CD4-positive, alpha-beta T cell treated with Interleukin-15 for 1 hour (primary cell): Measurements from ENCODE around the gene APMAP.

Source experiments
- DNase-seq: peaks from one replicate; pipeline ENCODE4 v3.0.0-alpha.2; 2020

APMAP gene

DNA sequence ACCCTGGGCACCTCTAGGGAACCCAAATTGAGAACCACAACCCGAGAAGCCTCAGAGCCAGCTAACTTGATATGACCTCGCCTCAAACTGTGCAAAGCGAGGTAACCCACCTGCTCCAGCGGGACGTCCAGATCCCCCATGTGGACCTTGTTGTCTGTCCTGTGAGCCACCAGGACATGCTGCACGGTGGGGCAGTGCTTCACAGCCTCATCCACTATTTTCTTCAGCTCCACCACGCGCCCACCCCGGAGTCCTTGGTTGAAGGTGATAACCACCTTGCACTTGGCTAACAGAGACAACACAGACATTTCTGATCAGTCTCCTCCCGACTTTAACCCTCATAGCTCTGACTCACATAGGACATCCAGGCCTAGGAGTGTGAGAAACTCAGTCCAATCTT, 30.8 kb upstream of the APMAP start:
- peak; percentile 2 for DNase-seq

DNA sequence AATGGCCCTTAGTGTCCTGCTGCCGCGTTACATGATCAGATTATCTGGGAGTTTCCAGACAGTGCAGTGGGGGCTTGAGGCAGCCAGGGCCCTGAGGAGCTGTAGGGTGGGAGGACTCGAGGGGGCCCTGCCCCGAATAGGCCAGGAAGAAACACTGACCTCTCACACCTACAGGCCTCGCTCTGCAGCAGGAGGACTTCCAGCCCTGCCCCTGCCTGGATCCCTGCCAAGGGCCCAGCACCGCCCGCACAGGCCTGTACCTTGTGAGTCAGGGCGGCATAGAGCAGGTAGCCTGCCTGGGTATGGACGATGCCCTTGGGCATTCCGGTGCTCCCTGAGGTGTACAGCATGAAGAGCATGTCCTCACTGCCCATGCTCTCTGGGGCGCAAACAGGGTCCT, 30.1 kb upstream of the APMAP start:
- peak; percentile 4 for DNase-seq

DNA sequence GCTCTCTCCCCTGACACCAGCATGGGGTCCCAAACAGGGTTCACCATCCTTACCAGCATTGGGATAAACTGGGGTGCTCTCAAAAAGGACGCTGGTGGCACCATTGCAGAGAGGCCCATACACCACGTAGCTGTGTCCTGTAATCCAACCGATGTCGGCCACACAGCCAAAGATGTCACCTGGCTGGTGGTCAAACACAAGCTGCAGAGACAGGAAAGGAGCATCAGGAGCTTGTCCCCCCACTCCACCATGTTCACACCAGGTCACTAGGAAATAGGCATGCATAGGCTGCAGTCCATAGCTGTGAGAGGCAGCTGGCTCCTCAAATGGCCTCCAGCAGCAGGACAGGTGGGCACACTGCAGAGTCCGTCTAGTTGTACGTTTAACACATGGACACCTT, 28.8 kb upstream of the APMAP start:
- peak; percentile 12 for DNase-seq

DNA sequence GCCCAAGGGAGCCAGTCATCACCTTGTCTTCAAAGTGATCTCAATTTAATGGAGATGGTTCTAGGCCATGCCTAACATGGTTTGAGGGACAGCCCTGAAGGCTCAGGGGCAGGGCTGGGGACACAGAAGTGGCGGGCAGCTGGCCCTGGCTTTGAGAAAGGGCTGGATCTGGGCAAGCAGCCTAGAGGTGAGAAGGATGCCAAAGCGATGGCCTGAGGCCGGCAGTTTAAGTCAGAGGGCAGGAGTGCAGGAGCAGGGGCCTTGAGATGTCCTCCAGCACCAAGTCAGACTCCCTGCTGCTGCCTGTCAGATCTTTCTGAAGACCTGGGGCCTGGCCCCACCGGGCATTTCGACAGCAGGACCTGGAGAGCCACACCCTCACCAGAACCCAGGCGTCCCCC, 28.4 kb upstream of the APMAP start:
- peak; percentile 13 for DNase-seq

DNA sequence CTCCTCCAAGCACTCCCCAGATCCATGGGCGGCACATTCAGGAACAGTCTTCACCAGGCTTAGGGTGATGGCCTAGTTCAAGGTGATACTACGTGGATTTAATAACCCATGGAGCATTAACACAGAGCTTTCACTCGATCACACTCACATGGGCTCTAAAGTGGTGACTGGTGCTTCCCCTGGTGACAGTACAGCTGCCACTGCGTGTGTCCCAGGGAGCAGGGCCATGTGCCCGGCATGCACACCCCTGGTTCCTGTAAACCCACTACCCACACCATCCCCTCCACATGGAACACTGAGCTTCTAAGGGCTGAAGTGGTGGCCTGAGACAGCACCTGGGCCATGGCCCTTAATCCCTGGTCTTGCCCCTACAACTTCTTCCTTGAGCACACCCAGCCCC, 27.8 kb upstream of the APMAP start:
- peak; percentile 9 for DNase-seq

DNA sequence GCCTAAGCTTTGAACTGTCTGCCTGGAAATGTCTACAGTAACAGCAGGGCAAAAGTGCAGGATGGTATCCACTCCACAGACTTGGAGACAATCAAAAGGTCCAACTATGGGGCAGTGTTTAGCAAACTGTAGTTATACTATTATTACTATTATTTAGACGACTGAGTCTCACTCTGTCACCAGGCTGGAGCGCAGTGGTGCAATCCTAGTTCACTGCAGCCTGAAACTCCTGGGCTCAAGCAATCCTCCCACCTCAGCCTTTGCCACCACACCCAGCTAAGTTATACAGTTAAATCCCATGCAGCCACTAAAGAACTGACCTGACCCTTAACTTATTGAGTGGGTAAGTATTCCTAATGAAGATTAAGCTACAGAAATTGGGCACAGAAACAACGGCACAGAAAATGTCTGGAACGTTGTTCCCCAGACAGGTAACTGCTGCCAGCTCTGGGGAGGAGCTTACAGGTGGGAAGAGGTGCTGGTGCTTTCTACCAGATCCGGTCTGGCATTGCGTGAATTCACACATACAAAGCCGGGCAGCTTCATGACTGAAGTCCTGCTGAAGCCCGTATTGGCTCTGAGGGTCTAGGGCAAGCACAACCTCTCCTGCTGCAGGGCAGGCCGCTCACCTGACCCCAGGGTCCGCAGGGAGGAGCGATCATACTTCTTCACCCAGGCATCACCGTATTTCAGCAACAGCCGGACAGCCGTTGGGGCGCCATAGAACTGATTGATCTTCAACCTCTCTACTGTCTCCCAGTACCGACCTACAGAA, 27.0 kb upstream of the APMAP start:
- DNase-seq, result peak; percentile 13

DNA sequence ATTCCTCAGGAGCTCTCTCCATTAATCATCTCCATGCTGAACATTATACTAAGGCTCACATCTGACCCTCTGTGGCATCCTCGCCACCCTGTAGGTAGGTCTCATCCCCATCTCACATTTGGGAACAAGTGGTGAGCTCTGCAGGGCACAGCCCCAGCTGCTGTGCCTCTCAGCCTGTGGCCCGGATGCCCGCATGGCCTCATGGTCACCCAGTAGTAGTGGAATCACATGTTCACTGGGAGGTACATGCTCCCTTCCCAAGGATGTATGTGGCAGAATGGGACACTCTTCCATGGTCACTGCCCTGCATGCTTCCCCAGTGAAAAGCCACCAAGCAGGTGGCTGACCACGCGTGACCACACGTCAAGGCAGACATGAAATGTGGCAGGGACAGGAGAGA, 26.3 kb upstream of the APMAP start:
- DNase-seq, result peak; percentile 1

DNA sequence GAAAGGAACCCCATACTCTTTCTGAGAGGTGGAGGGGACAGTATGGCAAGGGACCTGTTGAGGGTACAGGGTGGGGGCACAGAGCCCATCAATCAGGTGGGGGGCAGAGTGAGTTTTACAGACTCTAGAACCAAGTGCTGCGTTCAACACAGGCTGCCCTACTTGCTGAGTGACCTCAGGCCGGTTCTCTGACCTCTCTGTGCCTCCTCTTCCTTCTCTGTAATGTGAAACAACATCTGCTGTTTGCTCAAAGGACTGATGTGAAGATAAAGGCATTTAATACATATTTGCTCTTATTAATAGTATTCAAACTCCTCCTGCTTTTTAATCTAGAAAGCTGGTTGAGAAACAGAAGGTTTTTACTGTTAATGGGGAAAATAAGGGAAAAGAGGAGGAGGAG, 25.9 kb upstream of the APMAP start:
- DNase-seq, result no peak

DNA sequence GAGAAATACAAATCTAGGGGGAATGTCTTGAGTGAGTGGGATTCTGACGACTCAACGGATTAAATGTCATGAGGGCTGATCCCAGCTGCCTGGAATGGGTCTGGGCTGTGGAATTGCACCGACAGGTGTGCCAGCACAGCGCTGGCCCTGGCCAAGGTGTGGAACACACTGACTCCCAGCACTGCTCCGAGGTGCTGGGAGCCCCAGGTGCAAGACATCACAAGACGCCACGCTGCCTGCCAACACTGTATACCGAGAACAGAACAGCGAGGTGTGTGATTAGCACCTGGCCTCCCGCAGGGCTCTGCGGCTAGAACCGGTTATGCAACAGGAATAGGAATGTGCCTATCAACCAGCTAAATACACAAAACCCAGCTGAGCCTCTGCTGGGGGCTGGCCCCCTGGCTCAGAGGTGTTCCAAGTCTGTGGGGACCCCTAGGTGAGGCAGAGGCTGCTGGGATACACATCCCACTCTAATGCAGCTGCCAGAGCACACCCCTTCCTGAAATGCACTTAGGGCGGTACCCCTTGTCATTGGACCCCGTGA, 24.8 kb upstream of the APMAP start:
- no peak for DNase-seq

DNA sequence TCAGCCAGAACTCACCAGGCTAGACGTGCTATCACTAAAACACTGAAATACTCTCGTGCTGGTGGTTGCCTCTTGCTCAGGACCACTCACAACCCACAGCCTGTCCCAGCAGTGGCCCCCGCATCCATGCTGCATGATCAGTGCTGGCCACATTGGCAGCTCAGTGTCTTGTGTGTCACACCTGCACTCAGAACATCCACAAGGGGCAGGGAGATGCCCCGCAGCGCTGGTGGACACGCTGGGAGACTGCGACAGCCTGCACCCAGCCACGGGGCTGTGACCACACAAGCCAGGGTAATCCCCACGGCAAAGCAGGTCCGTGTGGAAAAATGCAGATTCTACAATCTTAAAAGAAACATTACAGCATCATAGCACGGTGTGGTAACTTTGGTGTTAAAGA, 23.9 kb upstream of the APMAP start:
- no peak for DNase-seq

DNA sequence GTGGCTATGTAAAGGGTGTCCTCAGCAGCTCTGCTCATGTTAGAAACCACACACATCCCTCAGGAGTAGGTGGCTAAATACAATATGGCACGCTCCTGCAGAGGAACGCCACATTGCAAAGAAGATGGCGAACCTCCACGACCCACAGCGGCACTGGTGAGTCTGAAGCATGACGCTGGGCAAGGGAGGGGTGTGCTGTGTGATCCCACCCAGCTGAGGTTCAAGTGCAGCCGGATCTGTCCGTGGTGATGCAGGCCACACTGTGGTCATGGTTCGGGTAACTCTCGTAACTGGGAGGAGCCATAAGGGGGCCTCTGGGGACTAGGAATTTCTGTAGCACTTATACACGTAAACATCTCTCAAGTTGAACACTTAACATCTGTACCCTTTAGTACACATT, 23.4 kb upstream of the APMAP start:
- DNase-seq, result no peak

DNA sequence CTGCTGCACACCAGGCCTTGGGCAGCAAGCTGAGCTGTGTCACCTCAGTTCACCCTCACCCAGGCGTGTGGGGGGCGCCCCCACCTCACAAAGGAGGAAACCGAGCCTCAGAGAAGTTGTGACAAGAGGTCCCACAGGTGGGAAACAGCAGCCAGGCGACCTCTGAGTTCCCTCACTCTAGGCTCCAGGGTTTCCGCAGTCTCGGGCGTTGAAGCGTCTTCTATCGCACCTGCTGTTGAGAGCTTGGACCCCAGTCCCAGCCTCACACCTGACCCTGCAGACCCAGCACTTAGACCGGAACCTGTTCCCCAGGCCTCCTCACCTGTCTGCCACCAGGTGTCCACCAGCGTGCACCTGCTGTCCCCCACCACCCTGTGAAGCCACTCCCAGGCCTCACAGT, 22.3 kb upstream of the APMAP start:
- no peak for DNase-seq

DNA sequence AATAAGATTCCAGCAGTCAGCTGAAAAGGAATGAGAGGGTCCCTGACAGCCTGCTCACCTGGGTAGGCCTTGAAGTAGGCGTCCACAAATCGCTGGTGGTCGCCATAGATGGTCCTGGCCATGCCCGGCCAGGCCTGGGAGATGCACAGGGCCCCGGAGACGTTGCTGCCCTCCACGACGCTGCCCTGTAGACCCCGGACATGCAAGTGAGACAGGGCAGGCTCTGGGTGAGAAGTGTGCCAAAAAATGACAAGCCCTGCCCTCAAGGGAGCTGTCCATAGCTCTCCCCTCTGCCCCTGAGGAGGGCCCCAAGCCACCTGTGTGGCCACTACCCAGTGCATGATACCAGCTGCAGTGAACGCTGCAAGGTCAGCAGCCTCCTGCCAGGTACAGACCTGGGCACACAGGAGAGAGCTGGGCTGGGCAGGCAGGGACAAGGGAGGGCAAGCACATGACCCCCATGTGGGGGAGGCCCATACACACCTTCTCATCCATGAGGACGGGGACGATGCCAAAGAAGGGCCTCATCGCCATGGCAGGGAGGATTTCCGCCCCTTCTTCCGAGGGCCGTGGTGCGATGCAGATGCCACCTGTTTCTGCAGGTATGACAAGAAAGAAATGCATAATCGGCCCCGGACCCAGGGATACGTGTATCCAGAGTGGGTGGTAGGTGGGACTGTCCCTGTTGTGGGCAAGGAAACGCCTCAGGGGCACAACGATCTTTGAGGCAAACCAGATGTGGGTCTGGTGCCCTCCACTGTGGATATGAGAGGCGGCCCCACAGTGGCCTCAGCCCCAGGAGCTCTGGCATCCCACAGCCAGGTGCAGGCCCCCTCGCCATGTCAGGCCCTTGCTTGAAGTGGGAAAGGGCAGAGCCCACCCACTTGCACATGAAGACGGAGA, 21.2 kb upstream of the APMAP start:
- no peak for DNase-seq

DNA sequence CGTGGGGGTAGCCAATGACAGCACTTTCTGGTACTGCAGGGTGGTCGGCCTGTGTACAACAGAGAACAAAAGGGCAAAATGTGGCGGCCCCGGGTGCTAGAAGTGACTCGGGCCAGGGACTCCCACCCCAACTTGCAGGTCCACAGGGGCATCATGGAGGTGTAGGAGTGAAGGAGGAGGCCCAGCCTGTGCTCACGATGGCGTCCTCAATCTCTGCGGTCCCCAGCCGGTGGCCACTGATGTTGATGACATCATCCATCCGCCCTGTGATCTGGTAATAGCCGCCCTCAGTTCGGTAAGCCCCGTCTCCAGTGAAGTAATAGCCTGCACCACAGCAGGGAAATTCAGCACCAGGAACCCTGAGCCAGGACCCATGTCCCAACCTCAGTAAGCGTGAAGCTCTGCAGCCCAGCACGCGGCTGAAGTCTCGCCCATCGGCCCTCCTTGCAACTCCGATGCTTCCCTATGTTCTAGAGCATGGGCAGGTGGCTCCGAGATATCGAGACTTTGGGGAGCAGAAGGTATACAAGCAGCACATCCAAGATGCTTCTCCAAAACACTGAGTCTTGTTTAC, 20.2 kb upstream of the APMAP start:
- DNase-seq, result no peak

DNA sequence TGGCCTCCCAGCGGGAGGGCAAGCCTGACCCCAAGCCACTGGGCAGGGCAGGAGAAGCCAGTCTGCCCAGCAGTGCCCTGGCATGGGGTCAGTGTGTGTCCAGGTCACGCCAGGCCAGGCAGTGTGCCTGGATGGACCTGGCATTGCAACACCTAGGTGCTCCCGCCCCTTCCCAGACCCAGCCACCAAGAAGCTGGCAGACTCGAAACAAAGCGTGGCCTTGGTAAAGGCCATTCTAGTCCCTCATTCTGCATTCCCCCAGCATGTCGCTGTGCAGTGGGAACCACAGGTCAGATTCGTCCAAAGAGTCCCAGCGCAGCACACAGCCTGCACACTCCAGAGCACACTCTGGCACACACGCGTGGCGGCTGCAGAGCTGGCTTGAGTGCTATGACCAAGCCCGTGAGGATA, 19.3 kb upstream of the APMAP start:
- no peak for DNase-seq

DNA sequence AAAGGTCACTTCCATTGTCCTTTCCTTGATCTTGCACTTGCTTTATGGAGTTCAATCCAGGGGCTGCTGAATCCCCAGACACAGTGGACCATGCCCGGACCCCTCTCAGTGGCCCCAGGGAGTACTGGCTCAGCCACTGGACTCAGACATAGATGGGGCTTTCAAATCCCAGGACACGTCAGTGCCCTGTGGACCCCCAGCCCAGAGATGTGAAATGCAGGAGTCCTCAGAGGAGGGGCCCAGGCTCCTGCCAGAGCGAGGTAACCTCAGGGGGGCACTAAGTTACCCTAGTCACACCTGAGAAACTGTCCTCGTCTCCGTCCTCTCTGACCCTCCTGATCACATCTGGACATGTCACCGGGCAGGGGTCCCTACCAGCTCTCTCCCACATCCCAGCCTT, 18.7 kb upstream of the APMAP start:
- DNase-seq, result no peak

DNA sequence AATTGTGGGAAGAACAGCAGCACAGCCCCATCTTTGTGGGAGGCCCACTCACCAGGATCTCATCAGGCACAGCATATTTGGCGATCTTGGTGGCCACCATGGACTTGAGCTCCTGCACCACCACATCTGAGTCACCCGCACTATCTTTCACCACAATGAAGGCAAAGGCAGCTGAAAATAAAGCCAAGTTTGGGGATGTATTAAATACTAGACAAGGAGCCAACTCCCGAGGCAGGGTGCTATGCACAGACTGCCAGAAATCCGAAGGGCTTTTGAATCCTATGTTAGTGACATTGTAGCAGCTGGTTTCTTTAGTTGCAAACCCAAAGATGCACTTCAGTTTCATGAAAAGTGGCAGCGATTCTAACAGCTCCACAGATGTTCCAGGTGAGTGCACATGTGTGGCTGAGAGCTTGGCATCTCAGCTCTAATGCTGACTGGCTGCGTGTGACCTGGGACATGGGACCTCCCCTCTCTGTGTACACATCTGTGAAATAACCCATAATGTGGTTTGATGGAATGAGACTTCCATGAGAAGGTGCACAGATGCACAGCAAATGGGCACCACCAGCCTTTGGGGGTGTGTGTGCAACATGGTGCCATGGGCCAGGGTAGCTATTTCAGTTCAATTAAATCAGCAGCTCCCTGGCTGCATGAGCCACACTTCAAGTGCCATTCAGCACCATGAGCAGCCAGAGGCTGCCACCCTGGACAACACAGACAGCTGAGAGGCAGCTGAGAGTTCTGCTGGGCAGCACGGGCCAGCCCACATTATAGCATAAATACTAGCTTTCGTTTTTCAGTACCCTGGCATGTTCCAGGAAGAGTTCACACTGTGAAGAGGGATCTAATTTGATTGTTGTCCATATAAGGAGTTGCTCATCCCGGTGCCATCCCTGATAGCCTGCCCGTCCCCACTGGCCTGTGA, 16.9 kb upstream of the APMAP start:
- no peak for DNase-seq

DNA sequence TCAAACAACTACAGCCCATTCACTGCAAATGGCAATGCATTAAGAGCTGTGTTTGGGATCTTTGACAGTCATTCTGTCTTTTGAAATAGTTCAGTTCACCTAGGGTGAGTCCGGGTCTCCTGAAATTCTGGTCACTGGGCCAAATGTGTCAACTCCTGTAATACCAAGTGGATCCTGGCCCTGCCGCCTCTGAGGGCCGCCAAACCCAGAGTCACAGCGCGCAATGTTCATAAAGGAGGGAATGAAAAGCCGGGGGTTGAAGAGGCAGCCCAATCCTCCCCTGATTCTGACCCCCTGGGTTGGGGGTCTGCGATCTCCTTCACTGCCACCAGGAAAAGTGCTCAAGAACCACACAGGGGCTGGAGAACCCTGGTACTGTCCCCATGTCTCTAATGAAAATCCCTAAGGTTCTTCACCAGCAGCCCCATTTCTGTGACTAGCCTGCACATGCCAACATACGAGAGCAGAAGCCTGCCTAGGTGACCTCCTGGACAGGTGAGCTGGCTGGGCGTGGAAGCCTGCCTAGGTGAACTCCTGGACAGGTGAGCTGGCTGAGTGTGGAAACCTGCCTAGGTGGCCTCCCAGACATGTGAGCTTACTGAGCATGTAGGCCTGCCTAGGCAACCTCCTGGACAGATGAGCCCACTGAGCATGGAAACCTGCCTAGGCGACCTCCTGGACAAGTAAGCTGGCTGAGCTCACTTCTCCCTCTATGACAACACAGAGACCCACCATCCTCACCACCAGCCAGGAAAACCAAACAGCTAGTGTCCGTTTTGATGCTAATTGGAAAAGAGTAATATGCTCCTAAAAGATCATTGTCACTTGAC, 16.1 kb upstream of the APMAP start:
- DNase-seq, result peak; percentile 5

DNA sequence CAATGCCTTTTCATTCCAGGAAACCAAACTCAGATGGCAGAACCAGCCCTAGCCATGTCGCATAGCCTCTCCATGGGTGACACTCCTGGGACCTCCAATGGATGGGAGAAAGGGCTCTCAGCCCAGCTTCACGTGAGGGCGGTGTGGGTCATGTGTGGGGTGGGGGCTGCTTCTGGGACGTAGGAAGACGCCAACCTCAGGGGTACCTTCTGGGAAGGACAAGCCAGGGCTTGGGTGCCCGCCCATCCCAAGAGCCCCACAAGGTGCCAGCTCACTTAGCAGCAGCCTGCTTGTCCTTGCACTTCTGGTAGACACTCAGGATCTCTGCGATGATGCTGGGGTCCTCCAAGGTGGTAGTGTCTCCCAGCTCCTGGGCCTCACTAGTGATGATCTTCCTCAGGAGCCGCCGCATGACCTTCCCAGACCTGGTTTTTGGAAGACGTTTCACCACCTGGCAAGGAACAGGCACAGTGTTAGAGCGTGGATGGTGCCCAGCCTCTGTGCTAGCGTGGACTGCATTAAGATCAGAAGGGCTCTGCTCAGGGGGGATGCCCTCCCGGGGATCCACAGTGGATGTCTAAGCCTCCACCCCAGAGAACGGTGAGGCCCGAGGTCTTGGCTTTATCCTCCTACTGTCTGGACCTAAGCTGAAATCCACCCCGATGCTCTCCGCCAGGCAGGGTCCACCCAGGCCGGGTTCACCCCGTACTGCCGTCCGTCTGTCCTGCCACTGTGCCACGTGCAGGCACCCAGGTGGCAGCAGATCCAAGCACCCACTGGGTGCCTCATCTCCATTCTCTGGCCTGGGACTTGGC, 15.1 kb upstream of the APMAP start:
- no peak for DNase-seq

DNA sequence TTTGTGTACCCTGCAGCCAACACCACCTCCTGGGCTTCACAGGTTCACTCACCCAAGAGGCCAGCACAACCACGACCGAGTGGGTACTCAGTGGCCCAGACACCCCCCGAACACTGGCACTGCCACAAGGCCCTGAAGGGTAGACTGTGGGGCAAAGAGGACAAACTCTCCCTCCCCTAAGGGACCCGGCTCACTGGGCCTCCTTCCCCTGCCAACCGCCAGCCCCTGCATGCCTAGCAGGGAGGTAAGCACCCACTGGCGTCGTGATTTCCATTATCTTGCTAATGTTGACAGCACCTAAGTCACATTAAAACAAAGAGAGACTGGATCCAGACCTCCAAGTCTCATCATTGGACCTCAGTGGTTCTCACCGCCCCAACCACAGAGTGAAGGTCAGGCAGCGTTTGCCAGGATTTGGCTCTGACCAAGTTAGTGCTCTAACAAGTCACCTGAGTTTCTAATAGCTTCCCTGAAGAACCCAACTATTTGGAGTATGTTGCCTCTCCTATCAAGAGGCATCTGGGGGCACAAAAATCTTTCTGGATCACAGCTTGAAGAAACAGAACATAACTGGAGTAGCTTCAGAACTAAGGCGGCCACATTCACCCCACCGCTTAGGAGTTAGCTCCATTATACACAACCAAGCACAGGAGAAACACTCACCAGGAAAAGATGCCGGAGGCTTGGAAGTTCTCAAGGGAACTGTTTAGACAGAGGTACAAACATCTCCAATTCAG, 14.0 kb upstream of the APMAP start:
- DNase-seq, result no peak
